ENCODE data around the gene B4GALT1.

DNA sequence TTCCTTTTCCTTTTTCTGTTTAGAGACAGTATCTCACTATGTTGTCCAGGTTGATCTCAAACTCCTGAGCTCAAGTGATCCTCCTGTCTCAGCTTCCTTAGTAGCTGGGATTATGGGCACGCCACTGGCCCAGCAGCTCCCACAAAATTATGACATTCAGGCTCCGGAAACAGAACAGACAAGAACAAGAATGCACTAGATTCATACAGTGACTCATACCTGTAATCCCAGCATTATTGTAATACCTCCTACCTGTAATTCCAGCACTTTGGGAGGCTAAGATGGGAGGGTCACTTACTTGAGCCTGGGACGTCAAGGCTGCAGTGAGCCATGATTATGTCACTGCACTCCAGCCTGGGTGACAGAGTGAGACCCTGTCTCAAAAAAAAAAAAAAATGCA is 26.7 kb upstream of the B4GALT1 start:
- TF ChIP-seq SP1 (IDR thresholded peaks at IDR 0.05): no peak
- no peak for TF ChIP-seq ARNT (IDR thresholded peaks at IDR 0.05)

Measured in HEK293T (cell line).